Tibial artery (tissue), 4 donors: ENCODE results near the gene COL20A1.

Source experiments
- DNase-seq, 2 donors: peaks; one replicate each; pipeline ENCODE4 v3.0.0-alpha.2; 2019
- H3K27ac ChIP-seq, 2 donors: fragments of 200-600 bp; sonication (generic) in 1 of 2; 1 replicate in 1 of 2; 2 replicates in 1 of 2; pipeline ENCODE4 v1.5.1; 2018 to 2019; ENCODE audit warnings: mild to moderate bottlenecking in 1 of 2
- H3K27me3 ChIP-seq, 2 donors: fragments of 200-600 bp; sonication (generic) in 1 of 2; one replicate each; pipeline versions ENCODE4 v1.5.1 to v1.6.0; 2016 to 2019
- H3K36me3 ChIP-seq, 3 donors: fragments of 200-600 bp; sonication (generic) in 2 of 3; one replicate each; pipeline ENCODE4 v1.5.1; 2016 to 2019; ENCODE audit warnings: mild to moderate bottlenecking in 2 of 3
- H3K4me1 ChIP-seq, 4 donors: fragments of 200-600 bp; sonication (generic) in 2 of 4; 1 replicate in 3 of 4; 2 replicates in 1 of 4; pipeline ENCODE4 v1.5.1; 2016 to 2019
- H3K4me3 ChIP-seq, 2 donors: fragments of 200-600 bp; sonication (generic) in 1 of 2; 1 replicate in 1 of 2; 2 replicates in 1 of 2; pipeline ENCODE4 v1.5.1; 2018 to 2019; ENCODE audit warnings: mild to moderate bottlenecking in 2 of 2
- H3K9me3 ChIP-seq, 3 donors: fragments of 200-600 bp; sonication (generic) in 1 of 3; one replicate each; pipeline ENCODE4 v1.5.1; 2016 to 2019
- CTCF ChIP-seq, 2 experiments: fragments of 200-600 bp in 1 of 2; fragments of 450-650 bp in 1 of 2; IDR thresholded peaks; one replicate each; pipeline ENCODE4 v1.5.1; 2017 to 2019; ENCODE audit warnings: antibody characterized with exemption in 2 of 2, mild to moderate bottlenecking in 1 of 2, moderate library complexity in 1 of 2
- intact Hi-C: fragments of 100-400 bp; cut with DNase I; formaldehyde crosslinking; loops from one replicate; pipeline ENCODE4 v1.15.0; 2023; ENCODE audit warnings: low total_unique reads

Gene COL20A1

GRCh38 chr20:63312690-63313348 is 19.8 kb downstream of the COL20A1 start:
- Histone ChIP-seq H3K9me3 (no peaks in the 10 kb centered on the region), H3K27ac (no peak overlapping the region), H3K36me3 (no peaks in the 10 kb centered on the region), H3K27me3 (peaks cover 0 to 78% of the 10 kb centered on the region in 2 donors), H3K4me1 (no peaks in the 10 kb centered on the region), H3K4me3 (no peak overlapping the region)
- intact Hi-C loops: no loop called here
- TF ChIP-seq CTCF (IDR thresholded peaks at IDR 0.05): no peak
- no peak for DNase-seq

DNA sequence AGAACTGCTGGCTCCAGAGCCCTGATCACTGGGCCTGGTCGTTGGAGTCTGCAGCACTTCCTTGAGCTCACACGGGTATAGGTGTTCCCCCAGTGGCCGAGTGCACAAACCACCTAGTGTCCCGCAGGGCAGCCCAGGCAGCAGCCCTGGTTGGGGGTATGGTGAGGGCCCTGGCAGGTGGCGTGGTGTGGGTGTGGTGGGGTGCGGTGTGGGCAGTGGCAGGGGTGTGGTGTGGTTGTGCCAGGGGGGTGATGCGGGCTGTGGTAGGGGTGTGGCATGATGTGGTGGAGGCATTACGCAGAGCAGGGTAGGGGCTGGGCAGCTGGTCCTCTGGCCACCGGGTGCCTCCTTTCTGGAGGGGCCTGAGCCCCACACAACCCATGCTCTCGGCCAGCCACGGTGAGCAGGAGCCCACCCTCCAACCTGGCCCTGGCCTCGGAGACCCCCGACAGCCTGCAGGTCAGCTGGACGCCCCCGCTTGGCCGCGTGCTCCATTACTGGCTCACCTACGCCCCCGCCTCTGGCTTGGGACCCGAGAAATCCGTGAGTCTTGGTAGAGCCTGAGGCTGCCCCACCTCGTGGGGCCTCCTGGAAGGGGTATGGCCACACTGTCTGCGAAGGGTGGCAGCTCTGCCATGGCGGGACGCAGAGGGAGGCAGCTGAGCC is 20.5 kb downstream of the COL20A1 start:
- intact Hi-C loops: no loop called here
- Histone ChIP-seq H3K27ac (no peak overlapping the region), H3K36me3 (no peaks in the 10 kb centered on the region), H3K27me3 (peaks cover 0 to 75% of the 10 kb centered on the region in 2 donors), H3K4me1 (no peaks in the 10 kb centered on the region), H3K9me3 (no peaks in the 10 kb centered on the region), H3K4me3 (no peak overlapping the region)
- DNase-seq: no peak
- TF ChIP-seq CTCF (IDR thresholded peaks at IDR 0.05): no peak

DNA sequence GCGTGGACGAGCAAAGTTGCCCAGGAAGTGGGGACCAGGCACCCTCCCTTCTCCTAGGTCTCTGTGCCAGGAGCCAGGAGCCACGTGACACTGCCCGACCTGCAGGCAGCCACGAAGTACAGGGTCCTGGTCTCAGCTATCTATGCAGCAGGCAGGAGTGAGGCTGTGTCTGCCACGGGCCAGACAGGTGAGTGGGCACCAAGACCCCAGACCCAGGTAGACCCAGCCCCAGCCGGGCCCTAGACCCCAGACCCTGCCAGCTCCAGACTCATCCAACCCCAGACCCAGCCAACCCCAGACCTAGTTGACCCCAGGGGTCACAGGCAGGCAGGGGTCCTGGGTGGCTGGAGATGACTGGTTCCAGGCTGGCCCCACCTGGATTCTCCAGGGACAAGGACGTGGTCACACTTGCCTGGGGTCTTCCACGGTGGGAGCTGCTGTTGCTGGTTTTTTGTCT is 21.1 kb downstream of the COL20A1 start:
- H3K9me3 ChIP-seq: no peaks in the 10 kb centered on the region
- intact Hi-C loops: no loop called here
- no peak overlapping the region for H3K27ac ChIP-seq
- TF ChIP-seq CTCF (IDR thresholded peaks at IDR 0.05): no peak
- H3K36me3 ChIP-seq: no peaks in the 10 kb centered on the region
- H3K4me3 ChIP-seq: no peak overlapping the region
- no peaks in the 10 kb centered on the region for H3K4me1 ChIP-seq
- H3K27me3 ChIP-seq: peaks cover 0 to 75% of the 10 kb centered on the region in 2 donors
- DNase-seq: no peak

DNA sequence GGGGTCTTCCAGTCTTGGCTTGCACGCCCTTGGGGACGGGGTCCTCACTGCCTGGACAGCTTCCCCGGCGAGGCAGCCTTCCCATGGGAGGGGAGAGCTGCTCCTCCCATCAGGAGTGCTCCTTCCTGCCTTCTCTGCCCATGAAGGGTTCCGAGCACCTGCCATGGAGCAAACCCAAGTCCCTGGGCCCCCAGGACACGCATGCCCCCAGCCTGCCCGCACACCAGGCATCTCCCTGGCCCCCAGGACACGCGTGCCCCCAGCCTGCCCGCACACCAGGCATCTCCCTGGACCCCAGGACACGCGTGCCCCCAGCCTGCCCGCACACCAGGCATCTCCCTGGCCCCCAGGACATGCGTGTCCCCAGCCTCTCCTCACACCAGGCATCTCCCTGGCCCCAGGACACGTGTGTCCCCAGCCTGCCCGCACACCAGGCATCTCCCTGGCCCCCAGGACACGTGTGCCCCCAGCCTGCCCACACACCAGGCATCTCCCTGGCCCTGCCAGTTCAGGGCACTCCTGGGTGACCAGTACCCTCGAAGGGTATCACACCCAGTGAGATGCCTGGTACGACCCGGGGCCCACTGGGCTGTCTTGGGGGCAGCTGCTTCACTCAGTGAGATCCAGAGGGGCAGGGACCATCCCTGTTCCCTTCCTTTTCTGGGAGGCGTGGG is 21.7 kb downstream of the COL20A1 start:
- Histone ChIP-seq H3K27me3 (peaks cover 0 to 75% of the 10 kb centered on the region in 2 donors), H3K4me3 (no peak overlapping the region), H3K27ac (no peak overlapping the region), H3K9me3 (no peaks in the 10 kb centered on the region), H3K4me1 (no peaks in the 10 kb centered on the region), H3K36me3 (no peaks in the 10 kb centered on the region)
- intact Hi-C loops: no loop called here
- no peak for TF ChIP-seq CTCF (IDR thresholded peaks at IDR 0.05)
- DNase-seq: peak in 1 of 2 donors; percentile 49

GRCh38 chr20:63315240-63315689 is 22.3 kb downstream of the COL20A1 start:
- Histone ChIP-seq H3K4me3 (no peak overlapping the region), H3K27me3 (peaks cover 0 to 75% of the 10 kb centered on the region in 2 donors), H3K9me3 (no peaks in the 10 kb centered on the region), H3K36me3 (no peaks in the 10 kb centered on the region), H3K4me1 (no peaks in the 10 kb centered on the region), H3K27ac (no peak overlapping the region)
- TF ChIP-seq CTCF (IDR thresholded peaks at IDR 0.05): no peak
- DNase-seq: peak; percentile 11 to 48
- intact Hi-C loops: no loop called here
